Vagina (tissue), 2 donors: ENCODE results near the gene RIPK1. TPM values are rescaled to one million over a fixed set of nuclear protein-coding genes. Genes with fewer than 3 reads are reported as not detected.

Experiments
- DNase-seq, 2 donors: peaks; one replicate each; pipeline ENCODE4 v3.0.0-alpha.2; 2017; ENCODE audit errors: extremely low spot score in 2 of 2
- H3K27ac ChIP-seq: fragments of 200-600 bp; sonication (generic); one replicate; pipeline ENCODE4 v1.5.1; 2019
- H3K27me3 ChIP-seq: fragments of 200-600 bp; sonication (generic); one replicate; pipeline ENCODE4 v1.5.1; 2019
- H3K36me3 ChIP-seq, 2 donors: fragments of 200-600 bp; sonication (generic); one replicate each; pipeline ENCODE4 v1.5.1; 2017 to 2019
- H3K4me1 ChIP-seq: fragments of 200-600 bp; sonication (generic); one replicate; pipeline ENCODE4 v1.5.1; 2019
- H3K4me3 ChIP-seq, 2 donors: fragments of 200-600 bp; sonication (generic); 1 replicate in 1 of 2; 2 replicates in 1 of 2; pipeline ENCODE4 v1.5.1; 2016 to 2019
- H3K9me3 ChIP-seq: fragments of 200-600 bp; sonication (generic); one replicate; pipeline ENCODE4 v1.5.1; 2019
- CTCF ChIP-seq, 3 experiments: fragments of 450-650 bp in 2 of 3; fragments of 200-600 bp in 1 of 3; sonication (generic) in 1 of 3; IDR thresholded peaks; one replicate each; pipeline ENCODE4 v1.5.1; 2017 to 2019; ENCODE audit warnings: antibody characterized with exemption in 3 of 3, mild to moderate bottlenecking in 2 of 3, moderate library complexity in 2 of 3
- POLR2A ChIP-seq, 2 donors: fragments of 450-650 bp; IDR thresholded peaks; one replicate each; pipeline ENCODE4 v1.6.1; 2017; ENCODE audit warnings: antibody characterized with exemption in 2 of 2, mild to moderate bottlenecking in 2 of 2, moderate library complexity in 2 of 2
- POLR2AphosphoS5 ChIP-seq, 2 donors: sonication (generic); formaldehyde crosslinking; IDR thresholded peaks; one replicate each; pipeline ENCODE4 v1.9.0; 2017; ENCODE audit warnings: antibody characterized with exemption in 2 of 2, mild to moderate bottlenecking in 2 of 2, low read depth in 1 of 2; ENCODE audit not compliant: insufficient read depth in 1 of 2
- intact Hi-C: fragments of 100-400 bp; cut with DNase I; formaldehyde crosslinking; loops from one replicate; pipeline ENCODE4 v1.15.1; 2023
- total RNA-seq: library from RNA; depleted of rRNA; stranded (reverse); fragments of >200 nt; gene quantifications from one replicate; pipeline ENCODE4 v1.2.3, GENCODE V29; 2016

RIPK1 gene
- total RNA-seq, 1 donor from 2014 or later, result 27.0 TPM

- Histone ChIP-seq H3K4me3 (no peak overlapping the region), H3K9me3 (no peaks in the 10 kb centered on the region), H3K4me1 (peaks cover 12% of the 10 kb centered on the region), H3K27ac (peak overlapping the region; percentile 69), H3K36me3 (peaks cover 0 to 45% of the 10 kb centered on the region in 2 donors), H3K27me3 (no peaks in the 10 kb centered on the region)
- DNase-seq, result no peak
- intact Hi-C loops, result no loop called here
- TF ChIP-seq CTCF (IDR thresholded peaks at IDR 0.05) (no peak), POLR2AphosphoS5 (IDR thresholded peaks at IDR 0.05; ENCODE audit: insufficient read depth in 1 of 2, low read depth in 1 of 2) (no peak), POLR2A (IDR thresholded peaks at IDR 0.05) (no peak)
These were observed 20.7 kb downstream of the RIPK1 start for GRCh38 chr6:3088968-3089367.

GRCh38 chr6:3090013-3090412 is 21.7 kb downstream of the RIPK1 start:
- intact Hi-C loops, result no loop called here
- no peak overlapping the region for H3K4me3 ChIP-seq
- DNase-seq, result no peak
- peaks cover 0 to 49% of the 10 kb centered on the region in 2 donors for H3K36me3 ChIP-seq
- no peaks in the 10 kb centered on the region for H3K27me3 ChIP-seq
- H3K4me1 ChIP-seq, result peaks cover 12% of the 10 kb centered on the region
- no peaks in the 10 kb centered on the region for H3K9me3 ChIP-seq
- no peak for TF ChIP-seq POLR2A (IDR thresholded peaks at IDR 0.05)
- TF ChIP-seq CTCF (IDR thresholded peaks at IDR 0.05), result no peak
- no peak for TF ChIP-seq POLR2AphosphoS5 (IDR thresholded peaks at IDR 0.05; ENCODE audit: insufficient read depth in 1 of 2, low read depth in 1 of 2)
- H3K27ac ChIP-seq, result peak overlapping the region; percentile 65

- peaks cover 0 to 42% of the 10 kb centered on the region in 2 donors for H3K36me3 ChIP-seq
These were observed 26.5 kb downstream of the RIPK1 start for GRCh38 chr6:3094815-3095214.

GRCh38 chr6:3102875-3103274 is 34.6 kb downstream of the RIPK1 start:
- TF ChIP-seq POLR2A (IDR thresholded peaks at IDR 0.05), result no peak
- no peak for TF ChIP-seq CTCF (IDR thresholded peaks at IDR 0.05)
- no peak for TF ChIP-seq POLR2AphosphoS5 (IDR thresholded peaks at IDR 0.05; ENCODE audit: insufficient read depth in 1 of 2, low read depth in 1 of 2)
- H3K4me1 ChIP-seq, result no peaks in the 10 kb centered on the region
- H3K27me3 ChIP-seq, result no peaks in the 10 kb centered on the region
- no peak for DNase-seq
- H3K9me3 ChIP-seq, result no peaks in the 10 kb centered on the region
- no peak overlapping the region for H3K27ac ChIP-seq
- no peak overlapping the region for H3K4me3 ChIP-seq
- intact Hi-C loops, result no loop called here
- peaks cover 0 to 42% of the 10 kb centered on the region in 2 donors for H3K36me3 ChIP-seq

More at GRCh38 chr6:3094815-3095214, 26.5 kb downstream of the RIPK1 start:
- TF ChIP-seq POLR2A (IDR thresholded peaks at IDR 0.05) (no peak), POLR2AphosphoS5 (IDR thresholded peaks at IDR 0.05; ENCODE audit: insufficient read depth in 1 of 2, low read depth in 1 of 2) (no peak), CTCF (IDR thresholded peaks at IDR 0.05) (no peak)
- Histone ChIP-seq H3K27ac (no peak overlapping the region), H3K4me1 (no peaks in the 10 kb centered on the region), H3K9me3 (no peaks in the 10 kb centered on the region), H3K4me3 (no peak overlapping the region), H3K27me3 (no peaks in the 10 kb centered on the region)
- no peak for DNase-seq
- intact Hi-C loops, result no loop called here

GRCh38 chr6:3108746-3109414 is 40.6 kb downstream of the RIPK1 start:
- intact Hi-C loops, result no loop called here
- H3K27ac ChIP-seq, result peak overlapping the region; percentile 10
- DNase-seq, result no peak
- peaks cover 8% of the 10 kb centered on the region for H3K4me1 ChIP-seq
- no peaks in the 10 kb centered on the region for H3K27me3 ChIP-seq
- no peak for TF ChIP-seq POLR2A (IDR thresholded peaks at IDR 0.05)
- no peak for TF ChIP-seq CTCF (IDR thresholded peaks at IDR 0.05)
- TF ChIP-seq POLR2AphosphoS5 (IDR thresholded peaks at IDR 0.05; ENCODE audit: insufficient read depth in 1 of 2, low read depth in 1 of 2), result no peak
- H3K36me3 ChIP-seq, result peaks cover 0 to 57% of the 10 kb centered on the region in 2 donors
- H3K9me3 ChIP-seq, result no peaks in the 10 kb centered on the region
- H3K4me3 ChIP-seq, result no peak overlapping the region
